Measurements from ENCODE around the gene DHPS.
A peak's percentile ranks its signal among the peaks of the same experiment; 100 is the strongest.
"Not testable (repeated sequence)": the region's sequence is repeated elsewhere in the genome, so short reads cannot be mapped to it uniquely, and the experiment has no call there.

DHPS gene

GRCh38 chr19:12720296-12720695 is 38.6 kb upstream of the DHPS start:
- no peak for DNase-seq (ENCODE audit: low read depth)
- peak overlapping the region; percentile 77 for H3K4me3 ChIP-seq (ENCODE audit: control insufficient read depth, low read depth, low read length)
- TF ChIP-seq CTCF (IDR thresholded peaks at IDR 0.05; ENCODE audit: control insufficient read depth, insufficient read depth, low read depth, low read length, missing control alignments), result no peak

- H3K4me3 ChIP-seq (ENCODE audit: control insufficient read depth, low read depth, low read length), result no peak overlapping the region
- no peak for DNase-seq (ENCODE audit: low read depth)
- TF ChIP-seq CTCF (IDR thresholded peaks at IDR 0.05; ENCODE audit: control insufficient read depth, insufficient read depth, low read depth, low read length, missing control alignments), result no peak
Measured at GRCh38 chr19:12715929-12716328, 34.2 kb upstream of the DHPS start.

- no peak for TF ChIP-seq CTCF (IDR thresholded peaks at IDR 0.05; ENCODE audit: control insufficient read depth, insufficient read depth, low read depth, low read length, missing control alignments)
- no peak for DNase-seq (ENCODE audit: low read depth)
- H3K4me3 ChIP-seq (ENCODE audit: control insufficient read depth, low read depth, low read length), result no peak overlapping the region
Measured at GRCh38 chr19:12715102-12715501, 33.4 kb upstream of the DHPS start.

- not testable (repeated sequence) for H3K4me3 ChIP-seq (ENCODE audit: control insufficient read depth, low read depth, low read length); DNase-seq (ENCODE audit: low read depth)
Measured at GRCh38 chr19:12713304-12713703, 31.6 kb upstream of the DHPS start.

GRCh38 chr19:12712077-12712476 is 30.4 kb upstream of the DHPS start:
- H3K4me3 ChIP-seq (ENCODE audit: control insufficient read depth, low read depth, low read length), result not testable (repeated sequence)

GRCh38 chr19:12711187-12711586 is 29.5 kb upstream of the DHPS start:
- no peak for DNase-seq (ENCODE audit: low read depth)
- no peak overlapping the region for H3K4me3 ChIP-seq (ENCODE audit: control insufficient read depth, low read depth, low read length)
- TF ChIP-seq CTCF (IDR thresholded peaks at IDR 0.05; ENCODE audit: control insufficient read depth, insufficient read depth, low read depth, low read length, missing control alignments), result no peak

More at GRCh38 chr19:12712077-12712476, 30.4 kb upstream of the DHPS start:
- not testable (repeated sequence) for DNase-seq (ENCODE audit: low read depth)

- no peak for TF ChIP-seq CTCF (IDR thresholded peaks at IDR 0.05; ENCODE audit: control insufficient read depth, insufficient read depth, low read depth, low read length, missing control alignments)
- no peak for DNase-seq (ENCODE audit: low read depth)
- no peak overlapping the region for H3K4me3 ChIP-seq (ENCODE audit: control insufficient read depth, low read depth, low read length)
Measured at GRCh38 chr19:12708641-12709040, 27.0 kb upstream of the DHPS start.

GRCh38 chr19:12706332-12706718 is 24.6 kb upstream of the DHPS start:
- no peak for TF ChIP-seq CTCF (IDR thresholded peaks at IDR 0.05; ENCODE audit: control insufficient read depth, insufficient read depth, low read depth, low read length, missing control alignments)
- no peak overlapping the region for H3K4me3 ChIP-seq (ENCODE audit: control insufficient read depth, low read depth, low read length)
- no peak for DNase-seq (ENCODE audit: low read depth)
